Gastroesophageal sphincter (tissue), 4 donors: ENCODE measurements around the gene STUB1. TPM values are rescaled to one million over a fixed set of nuclear protein-coding genes. Genes with fewer than 3 reads are reported as not detected.
"Not testable (repeated sequence)": the region's sequence is repeated elsewhere in the genome, so short reads cannot be mapped to it uniquely, and the experiment has no call there.

Experiments
- ATAC-seq: fragments of 150-250 bp; one replicate; pipeline ENCODE4 v1.9.1; 2016; ENCODE audit warnings: mild to moderate bottlenecking, moderate library complexity
- H3K27ac ChIP-seq, 4 donors: fragments of 200-600 bp; sonication (generic) in 3 of 4; 1 replicate in 3 of 4; 2 replicates in 1 of 4; pipeline ENCODE4 v1.5.1; 2016 to 2019
- H3K27me3 ChIP-seq: fragments of 200-600 bp; sonication (generic); one replicate; pipeline ENCODE4 v1.5.1; 2019
- H3K36me3 ChIP-seq, 2 donors: fragments of 200-600 bp; sonication (generic); one replicate each; pipeline ENCODE4 v1.5.1; 2019; ENCODE audit warnings: control low read depth in 1 of 2
- H3K4me1 ChIP-seq, 3 donors: fragments of 200-600 bp; sonication (generic); 1 replicate in 2 of 3; 2 replicates in 1 of 3; pipeline ENCODE4 v1.5.1; 2016 to 2019; ENCODE audit warnings: control low read depth in 2 of 3
- H3K4me3 ChIP-seq, 2 donors: fragments of 200-600 bp; sonication (generic); one replicate each; pipeline ENCODE4 v1.5.1; 2019; ENCODE audit warnings: mild to moderate bottlenecking in 1 of 2, moderate library complexity in 1 of 2
- H3K9me3 ChIP-seq, 3 donors: fragments of 200-600 bp; sonication (generic); one replicate each; pipeline ENCODE4 v1.5.1; 2017 to 2019; ENCODE audit warnings: control low read depth in 2 of 3
- EP300 ChIP-seq: sonication (generic); formaldehyde crosslinking; IDR thresholded peaks from one replicate; pipeline ENCODE4 v1.6.1; 2017; ENCODE audit warnings: antibody characterized with exemption, mild to moderate bottlenecking
- POLR2A ChIP-seq, 2 donors: fragments of 450-650 bp; IDR thresholded peaks; one replicate each; pipeline ENCODE4 v1.6.1; 2017; ENCODE audit warnings: antibody characterized with exemption in 2 of 2, mild to moderate bottlenecking in 2 of 2, moderate library complexity in 1 of 2
- POLR2AphosphoS5 ChIP-seq: sonication (generic); formaldehyde crosslinking; IDR thresholded peaks from one replicate; pipeline ENCODE4 v1.6.1; 2017; ENCODE audit warnings: antibody characterized with exemption
- WGBS, 2 donors: methylation state at CpG; one replicate each; pipeline ENCODE4 v1.1.5; 2018; ENCODE audit warnings: low coverage in 1 of 2; 5-methylcytosine and 5-hydroxymethylcytosine counted together
- total RNA-seq, 4 donors: library from RNA; depleted of rRNA; stranded (reverse); fragments of >200 nt; gene quantifications; one replicate each; pipeline ENCODE4 v1.1.0, GENCODE V29; 2016
- TF ChIP-seq, protein P1 (sequence below), 4 experiments: fragments of 200-600 bp in 2 of 4; fragments of 450-650 bp in 2 of 4; sonication (generic) in 1 of 4; IDR thresholded peaks; one replicate each; pipeline ENCODE4 v1.5.1; 2017 to 2019; ENCODE audit warnings: antibody characterized with exemption in 4 of 4, mild to moderate bottlenecking in 2 of 4, moderate library complexity in 2 of 4

The STUB1 gene
- total RNA-seq, 4 donors from 2014 or later = 161 to 212 (median 179) TPM

GRCh38 chr16:712740-713250 lies 32.6 kb downstream of the STUB1 start:
- TF ChIP-seq, protein P1, sequence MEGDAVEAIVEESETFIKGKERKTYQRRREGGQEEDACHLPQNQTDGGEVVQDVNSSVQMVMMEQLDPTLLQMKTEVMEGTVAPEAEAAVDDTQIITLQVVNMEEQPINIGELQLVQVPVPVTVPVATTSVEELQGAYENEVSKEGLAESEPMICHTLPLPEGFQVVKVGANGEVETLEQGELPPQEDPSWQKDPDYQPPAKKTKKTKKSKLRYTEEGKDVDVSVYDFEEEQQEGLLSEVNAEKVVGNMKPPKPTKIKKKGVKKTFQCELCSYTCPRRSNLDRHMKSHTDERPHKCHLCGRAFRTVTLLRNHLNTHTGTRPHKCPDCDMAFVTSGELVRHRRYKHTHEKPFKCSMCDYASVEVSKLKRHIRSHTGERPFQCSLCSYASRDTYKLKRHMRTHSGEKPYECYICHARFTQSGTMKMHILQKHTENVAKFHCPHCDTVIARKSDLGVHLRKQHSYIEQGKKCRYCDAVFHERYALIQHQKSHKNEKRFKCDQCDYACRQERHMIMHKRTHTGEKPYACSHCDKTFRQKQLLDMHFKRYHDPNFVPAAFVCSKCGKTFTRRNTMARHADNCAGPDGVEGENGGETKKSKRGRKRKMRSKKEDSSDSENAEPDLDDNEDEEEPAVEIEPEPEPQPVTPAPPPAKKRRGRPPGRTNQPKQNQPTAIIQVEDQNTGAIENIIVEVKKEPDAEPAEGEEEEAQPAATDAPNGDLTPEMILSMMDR (IDR thresholded peaks at IDR 0.05) = peak in 2 of 4 experiments; percentile 23 to 41
- H3K36me3 ChIP-seq, H3K4me3 ChIP-seq, H3K27ac ChIP-seq, H3K9me3 ChIP-seq, ATAC-seq: not testable (repeated sequence)
- WGBS, 2 donors = 33 to 43% methylated on average over 2 to 4 of the region's 13 CpGs
- Histone ChIP-seq H3K4me1 (peaks cover 0 to 58% (median 19%) of the 10 kb centered on the region in 3 donors), H3K27me3 (peaks cover 47% of the 10 kb centered on the region)

- no peak for ATAC-seq
- Histone ChIP-seq H3K36me3 (peaks cover 0 to 6% of the 10 kb centered on the region in 2 donors), H3K27ac (no peak overlapping the region), H3K27me3 (peaks cover 34% of the 10 kb centered on the region), H3K9me3 (no peaks in the 10 kb centered on the region), H3K4me3 (peak overlapping the region in 1 of 2 donors; percentile 79), H3K4me1 (peaks cover 0 to 59% (median 19%) of the 10 kb centered on the region in 3 donors)
- WGBS, 2 donors = 73% methylated on average over 6 of the region's 11 CpGs; no CpG with 5 or more reads in 1 of the 2 donors
- TF ChIP-seq POLR2A (IDR thresholded peaks at IDR 0.05) (no peak), EP300 (no peak), POLR2AphosphoS5 (no peak)
Observed at GRCh38 chr16:714079-714478, 33.9 kb downstream of the STUB1 start.

- H3K4me3 ChIP-seq = peak within 1 kb of the TSS; percentile 73 to 79
- H3K36me3 ChIP-seq = peaks cover 0 to 6% of the 10 kb centered on the region in 2 donors
- H3K27ac ChIP-seq = peak within 1 kb of the TSS in 3 of 4 donors; percentile 64 to 80 (median 74)
- ATAC-seq = peak; percentile 94
- whole genome bisulfite sequencing, 2 donors = 0% methylated on average over 1 to 3 of the region's 108 CpGs
- H3K9me3 ChIP-seq = no peaks in the 10 kb centered on the region
- H3K27me3 ChIP-seq = peaks cover 27% of the 10 kb centered on the region
- H3K4me1 ChIP-seq = peaks cover 0 to 61% (median 18%) of the 10 kb centered on the region in 3 donors
- TF ChIP-seq POLR2AphosphoS5 = no peak
- no peak for TF ChIP-seq POLR2A (IDR thresholded peaks at IDR 0.05)
- TF ChIP-seq, protein P1 (IDR thresholded peaks at IDR 0.05) = no peak
- TF ChIP-seq EP300 = no peak
Observed at GRCh38 chr16:714558-715476, 34.6 kb downstream of the STUB1 start, which contains the start of gene METRN. METRN (plus strand) TSS chr16:715118; CDS start chr16:715290, 172 bp downstream.

- Histone ChIP-seq H3K4me3 (peak overlapping the region; percentile 73 to 79), H3K9me3 (no peaks in the 10 kb centered on the region), H3K4me1 (peaks cover 0 to 61% (median 23%) of the 10 kb centered on the region in 3 donors), H3K27me3 (peaks cover 18% of the 10 kb centered on the region), H3K27ac (peak overlapping the region in 3 of 4 donors; percentile 64 to 80 (median 74)), H3K36me3 (peaks cover 0 to 6% of the 10 kb centered on the region in 2 donors)
- TF ChIP-seq POLR2A (IDR thresholded peaks at IDR 0.05) (no peak), POLR2AphosphoS5 (no peak)
- TF ChIP-seq, protein P1 (IDR thresholded peaks at IDR 0.05) = peak in 2 of 4 experiments; percentile 23 to 24
- no CpG with 5 or more reads among the region's 74 CpGs for WGBS, 2 donors
- no peak for ATAC-seq
Observed at GRCh38 chr16:715477-716199, 35.4 kb downstream of the STUB1 start.

- ATAC-seq = no peak
- TF ChIP-seq, protein P1 (IDR thresholded peaks at IDR 0.05) = no peak
- TF ChIP-seq EP300 = no peak
- TF ChIP-seq POLR2AphosphoS5 = no peak
- TF ChIP-seq POLR2A (IDR thresholded peaks at IDR 0.05) = no peak
- peak overlapping the region in 1 of 2 donors; percentile 79 for H3K4me3 ChIP-seq
- H3K9me3 ChIP-seq = no peaks in the 10 kb centered on the region
- peak overlapping the region in 2 of 4 donors; percentile 64 to 80 for H3K27ac ChIP-seq
- H3K4me1 ChIP-seq = peaks cover 0 to 62% (median 23%) of the 10 kb centered on the region in 3 donors
- H3K27me3 ChIP-seq = peaks cover 13% of the 10 kb centered on the region
- WGBS, 2 donors = 11% methylated on average over 5 of the region's 12 CpGs; no CpG with 5 or more reads in 1 of the 2 donors
- H3K36me3 ChIP-seq = peaks cover 0 to 6% of the 10 kb centered on the region in 2 donors
Observed at GRCh38 chr16:716200-716568, 36.0 kb downstream of the STUB1 start.
